AG09319 (cell line): ENCODE data around the gene ZNF514.
"Not testable (repeated sequence)": the region's sequence is repeated elsewhere in the genome, so short reads cannot be mapped to it uniquely, and the experiment has no call there.

Experiments used
- DNase-seq: peaks from one replicate; pipeline ENCODE4 v3.0.0-alpha.2; 2010; ENCODE audit warnings: low read depth; ENCODE audit errors: extremely low read depth
- TF ChIP-seq, protein P1 (sequence below): IDR thresholded peaks from 2 replicates; pipeline ENCODE4 v1.5.1; 2011; ENCODE audit warnings: low read depth, mild to moderate bottlenecking, inconsistent platforms, low read length, moderate library complexity

Gene ZNF514

DNA sequence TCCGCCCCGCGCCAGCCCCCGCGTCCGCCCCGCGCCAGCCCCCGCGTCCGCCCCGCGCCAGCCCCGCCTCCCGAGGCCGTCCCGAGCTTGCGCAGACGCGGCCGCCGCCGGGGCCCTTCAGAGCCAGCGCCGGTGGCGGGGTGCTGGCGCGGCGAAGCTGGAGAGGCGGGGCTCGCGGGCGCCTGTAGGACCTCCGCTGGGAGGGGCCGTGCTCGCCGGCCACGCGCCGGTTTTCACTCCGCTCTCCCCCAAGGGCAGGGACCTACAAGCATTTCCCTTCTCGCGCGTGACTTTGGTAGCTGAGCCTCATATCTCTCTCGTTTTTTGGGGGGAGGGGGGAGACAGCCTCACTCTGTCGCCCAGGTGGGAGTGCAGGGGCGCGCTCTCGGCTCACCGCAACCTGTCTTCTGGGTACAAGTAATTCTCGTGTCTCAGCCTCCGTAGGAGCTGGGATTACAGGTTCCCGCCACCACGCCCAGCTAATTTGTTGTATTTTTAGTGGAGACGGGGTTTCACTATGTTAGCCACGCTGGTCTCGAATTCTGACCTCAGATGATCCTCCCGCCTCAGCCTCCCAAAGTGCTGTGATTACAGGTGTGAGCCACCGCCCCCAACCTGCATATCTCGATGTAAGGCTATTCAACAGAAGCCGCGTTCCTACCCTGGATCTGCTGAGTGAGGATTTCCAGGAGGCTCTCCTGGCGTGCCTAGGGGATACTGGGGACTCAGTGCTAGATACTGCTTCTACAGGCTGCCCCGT is at the start of gene ZNF514:
Gene ZNF514 (minus strand): TSS at position 159 of the 760 bp plus-strand sequence. CDS start 6,595 bp downstream, outside the sequence.
- peak; percentile 28 for DNase-seq
- TF ChIP-seq, protein P1, sequence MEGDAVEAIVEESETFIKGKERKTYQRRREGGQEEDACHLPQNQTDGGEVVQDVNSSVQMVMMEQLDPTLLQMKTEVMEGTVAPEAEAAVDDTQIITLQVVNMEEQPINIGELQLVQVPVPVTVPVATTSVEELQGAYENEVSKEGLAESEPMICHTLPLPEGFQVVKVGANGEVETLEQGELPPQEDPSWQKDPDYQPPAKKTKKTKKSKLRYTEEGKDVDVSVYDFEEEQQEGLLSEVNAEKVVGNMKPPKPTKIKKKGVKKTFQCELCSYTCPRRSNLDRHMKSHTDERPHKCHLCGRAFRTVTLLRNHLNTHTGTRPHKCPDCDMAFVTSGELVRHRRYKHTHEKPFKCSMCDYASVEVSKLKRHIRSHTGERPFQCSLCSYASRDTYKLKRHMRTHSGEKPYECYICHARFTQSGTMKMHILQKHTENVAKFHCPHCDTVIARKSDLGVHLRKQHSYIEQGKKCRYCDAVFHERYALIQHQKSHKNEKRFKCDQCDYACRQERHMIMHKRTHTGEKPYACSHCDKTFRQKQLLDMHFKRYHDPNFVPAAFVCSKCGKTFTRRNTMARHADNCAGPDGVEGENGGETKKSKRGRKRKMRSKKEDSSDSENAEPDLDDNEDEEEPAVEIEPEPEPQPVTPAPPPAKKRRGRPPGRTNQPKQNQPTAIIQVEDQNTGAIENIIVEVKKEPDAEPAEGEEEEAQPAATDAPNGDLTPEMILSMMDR = no peak

DNA sequence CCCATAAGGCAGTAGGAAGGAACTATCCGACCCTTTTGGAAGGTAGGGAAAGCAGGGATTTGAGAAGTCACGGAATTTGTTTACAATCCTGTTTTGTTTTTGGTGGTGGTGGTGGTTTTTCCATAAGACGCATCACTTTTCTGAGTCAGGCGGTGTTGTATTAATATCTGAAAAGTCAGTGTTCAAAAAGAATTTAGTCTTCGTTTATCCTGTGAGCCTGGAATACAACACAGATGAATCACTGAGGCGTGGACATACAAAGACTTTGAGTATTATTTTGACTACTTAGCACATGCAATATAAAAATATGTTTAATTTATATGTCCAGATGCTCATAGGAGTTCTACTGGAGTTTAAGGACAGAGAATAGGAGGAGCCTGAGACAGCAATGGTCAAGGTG is 48.5 kb upstream of the ZNF514 start:
- no peak for DNase-seq
- TF ChIP-seq, protein P1 = no peak

DNA sequence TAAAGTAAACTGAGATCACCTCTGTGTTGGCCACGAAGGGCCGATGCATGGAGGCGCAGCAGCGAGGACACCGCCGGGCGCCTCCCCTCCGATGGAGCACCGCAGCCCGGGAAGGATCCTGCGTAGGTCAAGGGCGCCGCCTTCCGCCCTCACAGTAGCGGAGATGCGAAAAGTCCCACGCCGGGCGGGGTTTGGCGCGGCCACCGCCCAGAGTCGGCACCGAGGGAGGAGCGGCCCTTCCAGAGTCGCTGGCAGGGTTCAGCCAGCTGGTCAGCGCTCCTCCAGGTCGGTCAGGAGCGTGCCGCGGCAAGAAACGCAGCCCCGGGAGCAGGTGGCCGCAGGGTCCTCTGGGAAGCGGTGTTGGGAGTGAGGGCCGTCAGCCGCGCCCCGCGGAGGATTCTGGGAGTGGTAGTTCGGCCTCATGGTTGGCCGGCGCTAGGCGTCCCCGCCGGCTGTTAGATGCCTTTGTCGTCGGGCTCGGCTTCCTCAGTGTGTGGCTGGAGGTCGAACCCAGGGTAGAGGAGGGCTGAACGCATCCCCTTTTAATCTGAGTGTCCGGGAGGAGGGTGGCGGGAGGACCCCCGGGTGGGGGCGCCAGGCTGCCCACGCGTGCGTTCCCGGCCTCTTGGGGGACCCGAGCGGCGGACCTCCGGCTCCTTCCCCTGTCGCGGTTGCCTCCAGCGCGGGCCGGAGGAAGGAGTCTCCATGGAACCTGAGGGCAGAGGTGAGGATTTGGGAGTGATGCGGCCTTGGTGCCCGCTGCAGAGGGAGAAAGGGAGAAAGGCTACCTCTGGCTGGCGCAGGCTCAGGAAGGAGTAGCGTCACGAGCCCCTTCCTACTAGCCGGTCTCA is 47.7 kb upstream of the ZNF514 start, which contains the start of gene ZNF892:
Gene ZNF892 (plus strand): TSS at position 411 of the 851 bp plus-strand sequence. CDS start 295 bp downstream, at position 706.
- DNase-seq = peak; percentile 62
- TF ChIP-seq, protein P1 = peak; percentile 50

DNA sequence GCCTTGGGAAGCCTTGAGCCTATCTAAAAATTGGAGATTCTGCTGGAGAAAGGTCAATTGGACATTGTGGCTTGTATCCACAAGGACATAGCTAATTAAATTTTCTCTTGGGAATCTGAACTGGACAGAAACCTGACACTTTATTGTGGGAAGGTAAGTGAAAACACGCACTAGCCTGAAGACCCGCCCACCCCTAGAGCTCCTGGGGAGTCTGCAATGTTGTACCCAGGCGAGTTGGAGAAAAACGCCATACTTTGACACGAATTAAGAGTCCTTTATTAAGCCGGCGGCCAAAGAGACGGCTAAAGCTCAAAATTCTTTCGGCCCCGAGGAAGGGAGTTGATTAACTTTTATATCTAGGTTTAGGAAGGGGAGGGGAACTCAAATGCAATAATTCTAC is 46.4 kb upstream of the ZNF514 start:
- TF ChIP-seq, protein P1 = no peak
- DNase-seq = no peak

DNA sequence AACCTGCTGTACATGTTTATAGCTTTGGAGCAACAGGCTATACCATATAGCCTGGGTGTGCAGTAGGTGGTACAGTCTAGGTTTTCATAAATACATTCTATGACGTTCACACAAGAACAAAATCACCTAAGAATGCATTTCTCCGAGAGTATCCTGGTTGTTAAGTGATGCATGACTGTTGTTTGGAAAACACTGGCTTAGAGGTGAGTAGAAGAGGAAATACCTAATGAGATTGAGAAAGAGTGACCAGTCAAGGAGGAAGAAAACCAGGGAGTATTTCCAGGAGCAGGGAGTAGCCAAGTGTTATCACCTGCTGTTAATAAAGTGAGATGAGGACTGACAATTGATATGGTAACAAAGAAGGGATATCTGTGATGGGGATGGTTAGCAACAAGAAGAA is 44.7 kb upstream of the ZNF514 start:
- TF ChIP-seq, protein P1 = no peak
- DNase-seq = no peak

DNA sequence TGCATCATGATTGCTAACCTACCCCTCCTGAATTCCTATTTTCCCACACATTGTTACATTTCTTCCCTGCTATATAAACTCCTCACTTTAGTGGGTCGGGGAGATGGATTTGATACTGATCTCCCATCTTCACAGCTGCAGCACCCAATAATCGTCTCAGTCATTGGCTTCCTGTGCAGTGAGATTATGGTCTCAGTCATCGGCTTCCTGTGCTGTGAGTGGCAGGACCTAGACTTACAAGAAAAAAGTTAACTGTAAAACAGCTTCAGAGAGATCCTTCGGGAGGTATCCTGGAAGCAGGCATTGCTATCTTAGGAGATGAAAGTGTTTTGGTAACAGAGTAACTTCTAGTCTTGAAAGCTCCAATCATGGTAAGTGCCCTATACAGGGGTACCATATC is 44.3 kb upstream of the ZNF514 start:
- DNase-seq = no peak
- TF ChIP-seq, protein P1 = no peak

DNA sequence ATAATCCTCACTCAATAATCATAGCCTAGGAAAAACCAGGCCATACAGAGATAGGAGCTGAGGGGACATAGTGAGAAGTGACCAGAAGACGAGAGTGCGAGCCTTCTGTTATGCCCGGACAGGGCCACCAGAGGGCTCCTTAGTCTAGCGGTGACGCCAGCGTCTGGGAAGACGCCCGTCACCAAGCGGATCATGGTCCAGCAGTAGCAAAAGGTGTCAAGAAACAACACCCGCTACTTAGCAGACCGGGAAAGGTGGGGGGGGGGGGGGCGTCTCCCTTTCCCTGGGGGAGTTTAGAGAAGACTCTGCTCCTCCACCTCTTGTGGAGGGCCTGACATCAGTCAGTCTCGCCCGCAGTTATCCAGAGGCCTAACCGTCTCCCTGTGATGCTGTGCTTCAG is 33.3 kb upstream of the ZNF514 start:
- TF ChIP-seq, protein P1 = peak; percentile 47
- not testable (repeated sequence) for DNase-seq
